Suprapubic skin (tissue), 3 donors: ENCODE measurements around the gene TVP23C.

Source experiments
- POLR2A ChIP-seq, 2 donors: fragments of 450-650 bp; IDR thresholded peaks; one replicate each; pipeline ENCODE4 v1.6.1; 2017; ENCODE audit warnings: antibody characterized with exemption in 2 of 2, mild to moderate bottlenecking in 2 of 2, moderate library complexity in 2 of 2
- TF ChIP-seq, protein P1 (sequence below), 2 donors: fragments of 200-600 bp in 1 of 2; fragments of 450-650 bp in 1 of 2; sonication (generic) in 1 of 2; IDR thresholded peaks; one replicate each; pipeline ENCODE4 v1.5.1; 2016 to 2019; ENCODE audit warnings: antibody characterized with exemption in 2 of 2, mild to moderate bottlenecking in 1 of 2, moderate library complexity in 1 of 2

DNA sequence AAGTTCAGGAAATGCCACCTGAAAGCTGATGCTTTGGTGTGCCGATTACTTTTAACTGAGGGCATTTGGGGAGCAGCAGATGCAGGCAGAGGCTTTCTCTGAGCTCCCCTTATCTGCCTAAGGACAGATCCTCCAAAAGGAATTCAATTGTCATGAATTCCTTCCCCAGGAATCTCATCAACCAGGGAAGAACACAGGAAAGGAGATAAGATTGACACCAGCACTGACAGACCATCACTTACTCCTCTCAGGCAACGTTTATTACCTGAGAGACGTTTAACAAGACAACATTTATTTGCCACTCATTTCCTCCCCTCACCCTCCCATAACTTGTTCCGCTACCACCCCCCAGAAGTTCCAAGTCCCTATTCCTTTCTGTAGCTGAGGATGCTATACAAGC is 78.2 kb downstream of the TVP23C start:
- TF ChIP-seq POLR2A (IDR thresholded peaks at IDR 0.05): no peak
- TF ChIP-seq, protein P1, sequence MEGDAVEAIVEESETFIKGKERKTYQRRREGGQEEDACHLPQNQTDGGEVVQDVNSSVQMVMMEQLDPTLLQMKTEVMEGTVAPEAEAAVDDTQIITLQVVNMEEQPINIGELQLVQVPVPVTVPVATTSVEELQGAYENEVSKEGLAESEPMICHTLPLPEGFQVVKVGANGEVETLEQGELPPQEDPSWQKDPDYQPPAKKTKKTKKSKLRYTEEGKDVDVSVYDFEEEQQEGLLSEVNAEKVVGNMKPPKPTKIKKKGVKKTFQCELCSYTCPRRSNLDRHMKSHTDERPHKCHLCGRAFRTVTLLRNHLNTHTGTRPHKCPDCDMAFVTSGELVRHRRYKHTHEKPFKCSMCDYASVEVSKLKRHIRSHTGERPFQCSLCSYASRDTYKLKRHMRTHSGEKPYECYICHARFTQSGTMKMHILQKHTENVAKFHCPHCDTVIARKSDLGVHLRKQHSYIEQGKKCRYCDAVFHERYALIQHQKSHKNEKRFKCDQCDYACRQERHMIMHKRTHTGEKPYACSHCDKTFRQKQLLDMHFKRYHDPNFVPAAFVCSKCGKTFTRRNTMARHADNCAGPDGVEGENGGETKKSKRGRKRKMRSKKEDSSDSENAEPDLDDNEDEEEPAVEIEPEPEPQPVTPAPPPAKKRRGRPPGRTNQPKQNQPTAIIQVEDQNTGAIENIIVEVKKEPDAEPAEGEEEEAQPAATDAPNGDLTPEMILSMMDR (IDR thresholded peaks at IDR 0.05): no peak
